ENCODE data around the gene LIPE. TPM values are rescaled to one million over a fixed set of nuclear protein-coding genes. Genes with fewer than 3 reads are reported as not detected.

The LIPE gene
- total RNA-seq, 1 experiment from 2014 or later: 2.1 TPM

DNA sequence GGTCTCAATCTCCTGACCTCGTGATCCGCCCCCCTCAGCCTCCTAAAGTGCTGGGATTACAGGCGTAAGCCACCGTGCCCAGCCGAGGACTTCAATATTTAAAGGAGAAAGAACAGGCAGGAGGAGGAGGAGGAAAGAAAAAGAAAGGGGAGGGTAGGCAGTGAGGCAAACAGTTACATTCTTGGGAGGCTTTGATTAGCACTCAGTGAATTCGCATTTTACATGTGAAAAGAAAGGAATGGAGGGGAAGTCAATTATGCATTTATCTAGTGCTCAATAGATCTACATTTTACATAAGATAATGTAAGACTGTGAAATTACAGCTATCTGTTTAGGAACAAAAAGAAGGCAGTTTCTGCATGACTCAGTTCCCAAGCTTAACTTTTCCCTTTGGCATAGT is 46.5 kb upstream of the LIPE start:
- Histone ChIP-seq H3K4me3 (ENCODE audit: low read length) (no peak overlapping the region), H3K27me3 (ENCODE audit: low read length) (no peaks in the 10 kb centered on the region), H3K79me2 (ENCODE audit: low read length) (no peaks in the 10 kb centered on the region), H3F3A (ENCODE audit: low read length, unreplicated experiment) (no peaks in the 10 kb centered on the region), H3K9me2 (replicated peaks; ENCODE audit: low read length) (no peaks in the 10 kb centered on the region), H4K20me1 (ENCODE audit: low read length) (no peaks in the 10 kb centered on the region), H3K27ac (ENCODE audit: low read length) (no peak overlapping the region), H3K9me3 (ENCODE audit: low read length) (no peaks in the 10 kb centered on the region), H3K36me3 (ENCODE audit: low read depth, low read length) (no peaks in the 10 kb centered on the region), H2AFZ (ENCODE audit: low read length) (no peak overlapping the region), H3K9ac (ENCODE audit: low read length) (no peak overlapping the region), H3K4me2 (ENCODE audit: low read length) (no peak overlapping the region), H3K4me1 (ENCODE audit: insufficient read depth, low read length) (peaks cover 24% of the 10 kb centered on the region)
- CTCF ChIA-PET: interaction anchor here (0.5 kb wide), 1 partner anchor 34 kb away, joined by 3 read pairs; no protein-coding TSS in a partner anchor
- TF ChIP-seq EZH2phosphoT487 (IDR thresholded peaks at IDR 0.05; ENCODE audit: borderline replicate concordance, low read length): no peak
- TF ChIP-seq, protein P1, sequence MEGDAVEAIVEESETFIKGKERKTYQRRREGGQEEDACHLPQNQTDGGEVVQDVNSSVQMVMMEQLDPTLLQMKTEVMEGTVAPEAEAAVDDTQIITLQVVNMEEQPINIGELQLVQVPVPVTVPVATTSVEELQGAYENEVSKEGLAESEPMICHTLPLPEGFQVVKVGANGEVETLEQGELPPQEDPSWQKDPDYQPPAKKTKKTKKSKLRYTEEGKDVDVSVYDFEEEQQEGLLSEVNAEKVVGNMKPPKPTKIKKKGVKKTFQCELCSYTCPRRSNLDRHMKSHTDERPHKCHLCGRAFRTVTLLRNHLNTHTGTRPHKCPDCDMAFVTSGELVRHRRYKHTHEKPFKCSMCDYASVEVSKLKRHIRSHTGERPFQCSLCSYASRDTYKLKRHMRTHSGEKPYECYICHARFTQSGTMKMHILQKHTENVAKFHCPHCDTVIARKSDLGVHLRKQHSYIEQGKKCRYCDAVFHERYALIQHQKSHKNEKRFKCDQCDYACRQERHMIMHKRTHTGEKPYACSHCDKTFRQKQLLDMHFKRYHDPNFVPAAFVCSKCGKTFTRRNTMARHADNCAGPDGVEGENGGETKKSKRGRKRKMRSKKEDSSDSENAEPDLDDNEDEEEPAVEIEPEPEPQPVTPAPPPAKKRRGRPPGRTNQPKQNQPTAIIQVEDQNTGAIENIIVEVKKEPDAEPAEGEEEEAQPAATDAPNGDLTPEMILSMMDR (conservative IDR thresholded peaks at IDR 0.05; ENCODE audit: low read depth, low read length): no peak
- TF ChIP-seq EZH2 (IDR thresholded peaks at IDR 0.05; ENCODE audit: low read length, unreplicated experiment): no peak
- intact Hi-C loops (cut with micrococcal nuclease): no loop called here
- DNase-seq: no peak
- no TSS peak for BruUV-seq (replicated peaks)
- POLR2A ChIA-PET (ENCODE audit: unreplicated experiment): no interaction called here
- ATAC-seq: no peak

- Histone ChIP-seq H3K9me3 (ENCODE audit: low read length) (no peaks in the 10 kb centered on the region), H3K79me2 (ENCODE audit: low read length) (no peaks in the 10 kb centered on the region), H3K27ac (ENCODE audit: low read length) (peak overlapping the region; percentile 63; the same call in 1 of the 2 replicates), H3K9ac (ENCODE audit: low read length) (no peak overlapping the region), H3K9me2 (replicated peaks; ENCODE audit: low read length) (no peaks in the 10 kb centered on the region), H3F3A (ENCODE audit: low read length, unreplicated experiment) (no peaks in the 10 kb centered on the region), H3K27me3 (ENCODE audit: low read length) (no peaks in the 10 kb centered on the region), H3K36me3 (ENCODE audit: low read depth, low read length) (no peaks in the 10 kb centered on the region), H4K20me1 (ENCODE audit: low read length) (no peaks in the 10 kb centered on the region), H3K4me1 (ENCODE audit: insufficient read depth, low read length) (peaks cover 31% of the 10 kb centered on the region), H3K4me2 (ENCODE audit: low read length) (peak overlapping the region; percentile 62), H2AFZ (ENCODE audit: low read length) (no peak overlapping the region), H3K4me3 (ENCODE audit: low read length) (no peak overlapping the region)
- POLR2A ChIA-PET (ENCODE audit: unreplicated experiment): no interaction called here
- intact Hi-C loops (cut with micrococcal nuclease): no loop called here
- no TSS peak for BruUV-seq (replicated peaks)
- no peak for TF ChIP-seq EZH2 (IDR thresholded peaks at IDR 0.05; ENCODE audit: low read length, unreplicated experiment)
- TF ChIP-seq EZH2phosphoT487 (IDR thresholded peaks at IDR 0.05; ENCODE audit: borderline replicate concordance, low read length): no peak
- TF ChIP-seq, protein P1 (conservative IDR thresholded peaks at IDR 0.05; ENCODE audit: low read depth, low read length): no peak
- CTCF ChIA-PET: no interaction called here
- no peak for ATAC-seq
- DNase-seq: no peak
Observed at GRCh38 chr19:42472402-42473147, 45.4 kb upstream of the LIPE start.

GRCh38 chr19:42471554-42472249 is 44.5 kb upstream of the LIPE start:
- BruUV-seq (replicated peaks): no TSS peak
- peaks cover 31% of the 10 kb centered on the region for H3K4me1 ChIP-seq (ENCODE audit: insufficient read depth, low read length)
- peak; percentile 89 for ATAC-seq

More at GRCh38 chr19:42471554-42472249, 44.5 kb upstream of the LIPE start:
- Histone ChIP-seq H3F3A (ENCODE audit: low read length, unreplicated experiment) (no peaks in the 10 kb centered on the region), H3K9me2 (replicated peaks; ENCODE audit: low read length) (no peaks in the 10 kb centered on the region), H3K9ac (ENCODE audit: low read length) (no peak overlapping the region), H3K27ac (ENCODE audit: low read length) (peak overlapping the region; percentile 63), H3K79me2 (ENCODE audit: low read length) (no peaks in the 10 kb centered on the region), H3K4me2 (ENCODE audit: low read length) (peak overlapping the region; percentile 62), H3K4me3 (ENCODE audit: low read length) (no peak overlapping the region; the same call in 1 of the 2 replicates), H2AFZ (ENCODE audit: low read length) (peak overlapping the region; percentile 13), H3K36me3 (ENCODE audit: low read depth, low read length) (no peaks in the 10 kb centered on the region), H3K27me3 (ENCODE audit: low read length) (no peaks in the 10 kb centered on the region), H3K9me3 (ENCODE audit: low read length) (no peaks in the 10 kb centered on the region), H4K20me1 (ENCODE audit: low read length) (no peaks in the 10 kb centered on the region)
- POLR2A ChIA-PET (ENCODE audit: unreplicated experiment): no interaction called here
- intact Hi-C loops (cut with micrococcal nuclease): no loop called here
- peak; percentile 85 for DNase-seq
- TF ChIP-seq EZH2 (IDR thresholded peaks at IDR 0.05; ENCODE audit: low read length, unreplicated experiment): no peak
- CTCF ChIA-PET: no interaction called here

Data from PC-3 (cell line).